Right lobe of liver (tissue), 4 donors: ENCODE measurements around the gene EXOC8.

ENCODE experiments used
- POLR2A ChIP-seq: fragments of 450-650 bp; IDR thresholded peaks from one replicate; pipeline ENCODE4 v1.6.1; 2017; ENCODE audit warnings: antibody characterized with exemption, mild to moderate bottlenecking
- TF ChIP-seq, protein P1 (sequence below), 4 donors: fragments of 200-600 bp in 3 of 4; fragments of 450-650 bp in 1 of 4; IDR thresholded peaks; one replicate each; pipeline versions ENCODE4 v1.5.1 to v1.8.0; 2016 to 2022; ENCODE audit warnings: antibody characterized with exemption in 4 of 4, mild to moderate bottlenecking in 2 of 4
- donor health status: DM: no; HTN: no; CAD: no.
- donor health status: DM: no; HTN: no; CAD: no.
- donor health status: DM: no; HTN: yes; CAD: no.

DNA sequence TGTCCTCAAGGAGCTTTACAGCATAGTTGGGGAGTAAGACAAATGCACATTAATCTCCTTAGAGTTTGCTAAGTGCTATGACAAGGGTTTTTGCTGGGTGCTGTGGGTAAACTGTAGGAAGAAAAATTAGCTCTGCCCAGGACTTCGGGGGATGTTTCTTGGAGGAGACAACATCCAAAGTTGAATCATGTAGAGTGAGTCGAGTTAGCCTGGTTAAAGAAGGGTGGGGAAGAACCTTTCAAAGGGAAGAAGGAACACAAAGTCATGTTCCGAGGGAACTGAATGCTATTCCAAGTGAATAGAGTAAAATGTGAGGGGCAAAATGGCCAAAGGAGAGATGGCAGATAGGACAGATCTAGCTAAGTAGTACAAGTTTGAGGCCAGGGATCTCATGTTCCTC is 17.5 kb upstream of the EXOC8 start:
- TF ChIP-seq, protein P1, sequence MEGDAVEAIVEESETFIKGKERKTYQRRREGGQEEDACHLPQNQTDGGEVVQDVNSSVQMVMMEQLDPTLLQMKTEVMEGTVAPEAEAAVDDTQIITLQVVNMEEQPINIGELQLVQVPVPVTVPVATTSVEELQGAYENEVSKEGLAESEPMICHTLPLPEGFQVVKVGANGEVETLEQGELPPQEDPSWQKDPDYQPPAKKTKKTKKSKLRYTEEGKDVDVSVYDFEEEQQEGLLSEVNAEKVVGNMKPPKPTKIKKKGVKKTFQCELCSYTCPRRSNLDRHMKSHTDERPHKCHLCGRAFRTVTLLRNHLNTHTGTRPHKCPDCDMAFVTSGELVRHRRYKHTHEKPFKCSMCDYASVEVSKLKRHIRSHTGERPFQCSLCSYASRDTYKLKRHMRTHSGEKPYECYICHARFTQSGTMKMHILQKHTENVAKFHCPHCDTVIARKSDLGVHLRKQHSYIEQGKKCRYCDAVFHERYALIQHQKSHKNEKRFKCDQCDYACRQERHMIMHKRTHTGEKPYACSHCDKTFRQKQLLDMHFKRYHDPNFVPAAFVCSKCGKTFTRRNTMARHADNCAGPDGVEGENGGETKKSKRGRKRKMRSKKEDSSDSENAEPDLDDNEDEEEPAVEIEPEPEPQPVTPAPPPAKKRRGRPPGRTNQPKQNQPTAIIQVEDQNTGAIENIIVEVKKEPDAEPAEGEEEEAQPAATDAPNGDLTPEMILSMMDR (IDR thresholded peaks at IDR 0.05), result no peak
- TF ChIP-seq POLR2A, result no peak
